Kidney glomerular epithelial cell (primary cell): Measurements from ENCODE around the gene RNF112.

ENCODE experiments used
- DNase-seq: peaks from one replicate; lab custom pipeline; 2025; lab: John Stamatoyannopoulos, UW

RNF112 gene

GRCh38 chr17:19387921-19388521 is 23.0 kb upstream of the RNF112 start:
- no peak for DNase-seq

DNA sequence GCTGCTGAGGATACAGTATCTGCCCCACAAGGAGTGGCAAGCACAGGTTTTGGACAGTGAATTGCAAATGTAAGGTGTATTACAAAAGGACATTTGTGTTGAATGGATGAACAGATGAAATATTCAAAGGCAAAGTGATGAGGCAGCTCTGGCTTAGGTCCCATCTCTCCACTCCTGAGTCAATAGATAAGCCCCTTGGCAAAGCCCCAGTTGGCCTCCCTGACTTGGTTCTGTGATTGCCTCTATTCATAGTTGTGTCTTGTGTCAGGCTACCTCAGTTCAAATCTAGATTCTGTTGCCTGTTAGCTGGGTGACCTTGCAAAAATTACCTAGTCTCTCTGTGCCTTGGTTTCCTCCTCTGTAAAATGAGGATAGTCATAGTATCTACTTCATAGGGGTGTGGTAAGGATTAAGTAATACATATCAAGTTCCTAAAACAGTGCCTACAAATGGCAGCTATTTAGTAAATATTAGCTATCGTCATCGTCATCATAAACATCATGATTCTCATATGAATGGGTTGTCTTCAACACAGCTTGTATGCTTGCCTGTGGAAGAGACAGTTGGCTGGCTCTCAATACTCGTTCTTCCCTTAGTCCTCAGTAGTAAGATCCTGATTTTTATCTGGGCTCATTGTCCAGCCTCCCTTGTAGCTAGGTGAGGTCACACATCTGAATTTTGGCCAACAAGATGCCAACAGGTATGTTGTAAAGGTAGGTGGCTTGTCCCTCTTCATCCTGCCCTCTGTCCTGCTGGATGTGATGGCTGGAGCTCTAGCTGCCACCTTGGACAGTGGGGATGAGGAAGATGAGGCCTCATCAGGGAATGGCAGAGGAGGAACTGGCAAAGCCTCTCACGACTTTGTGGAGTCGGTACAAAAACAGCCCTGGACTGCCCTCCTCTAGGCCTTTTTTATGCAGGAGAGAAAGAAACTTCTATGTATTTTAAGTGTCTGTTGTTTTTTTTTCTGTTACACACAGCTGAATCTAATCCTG is 21.9 kb upstream of the RNF112 start:
- DNase-seq: no peak

DNA sequence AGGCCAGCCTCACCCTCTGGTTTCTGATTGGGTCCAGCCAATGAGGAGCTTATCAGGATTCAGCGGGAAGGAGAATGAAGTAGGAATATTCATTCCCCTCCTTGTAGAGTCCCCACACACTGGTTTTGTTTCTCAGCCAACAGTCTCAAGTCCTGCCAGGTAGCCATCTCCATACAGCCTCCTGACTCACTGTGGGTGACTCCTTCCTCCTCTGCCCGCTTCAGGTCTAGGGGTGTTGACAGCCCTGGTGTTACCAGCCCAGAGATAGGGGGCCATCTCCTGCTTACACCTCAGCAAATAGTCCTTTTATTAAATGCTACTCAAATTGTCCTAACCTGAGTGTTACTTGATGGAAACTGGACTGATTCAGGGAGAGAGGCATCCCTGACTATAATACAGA is 20.1 kb upstream of the RNF112 start:
- no peak for DNase-seq

GRCh38 chr17:19391432-19391831 is 19.6 kb upstream of the RNF112 start:
- DNase-seq: no peak

- no peak for DNase-seq
Observed at GRCh38 chr17:19392303-19392702, 18.7 kb upstream of the RNF112 start.

DNA sequence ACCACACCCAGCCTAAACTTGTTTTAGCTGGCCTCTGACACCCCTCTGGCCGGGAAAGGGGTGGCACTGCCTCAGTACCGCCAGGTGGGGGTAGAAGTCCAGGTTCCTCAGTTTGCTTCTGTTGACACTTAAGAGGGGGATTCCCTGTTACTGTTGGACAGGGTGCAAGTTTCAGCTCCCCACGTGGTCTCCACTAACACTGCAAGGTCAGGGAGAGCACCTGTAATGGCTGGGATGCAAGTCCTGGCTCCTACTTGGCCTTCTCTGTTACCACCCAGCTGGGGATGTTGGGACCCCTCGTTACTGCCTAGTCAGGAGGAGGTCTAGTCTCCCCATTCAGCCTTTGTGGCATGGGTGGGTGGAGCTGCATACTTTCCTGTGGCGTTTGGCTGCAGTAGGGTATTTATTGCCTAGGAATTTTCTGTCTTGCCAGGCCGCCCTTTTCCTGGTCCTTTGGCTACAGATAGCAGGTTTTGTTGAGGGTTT is 13.4 kb upstream of the RNF112 start:
- no peak for DNase-seq

DNA sequence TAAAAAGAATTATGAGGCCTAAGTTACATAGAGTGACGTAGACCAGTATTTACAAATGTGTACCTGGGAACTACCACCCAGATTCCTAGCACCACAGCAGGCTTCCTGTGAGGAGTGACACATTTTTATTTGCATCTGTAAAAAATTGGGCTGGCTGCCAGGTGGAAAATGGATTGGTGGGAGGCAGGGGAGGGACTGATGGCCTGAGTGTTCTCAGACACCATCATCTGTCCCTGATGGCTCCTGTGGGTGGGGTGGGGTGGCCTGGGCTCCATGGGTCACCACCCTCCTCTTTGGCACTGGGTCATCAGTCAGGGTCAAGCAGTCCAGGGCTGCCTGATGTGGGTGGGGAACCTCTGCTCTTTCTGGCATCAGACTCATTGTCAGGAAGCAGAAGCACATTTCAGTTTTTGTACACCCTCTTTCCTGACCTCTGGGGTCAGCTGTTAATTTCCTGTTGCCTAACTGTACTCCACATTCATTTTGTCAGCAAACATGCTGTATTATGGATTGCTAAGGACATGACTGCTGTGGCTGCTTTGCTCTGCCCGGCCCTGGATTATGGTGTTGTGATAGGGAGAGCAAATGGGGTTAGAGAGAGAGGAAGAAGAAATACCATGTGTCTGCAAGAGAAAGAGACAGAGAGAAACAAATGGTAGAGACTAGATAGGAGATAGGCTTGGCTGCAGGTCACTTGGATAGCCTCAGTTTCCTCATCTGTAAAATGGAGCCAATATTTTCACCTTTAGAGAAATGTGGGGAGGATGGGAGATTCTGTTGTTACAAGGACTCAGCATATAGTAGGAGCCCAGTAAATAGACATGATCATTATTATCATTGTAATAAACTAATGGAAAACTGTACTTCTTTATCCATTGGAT is 12.5 kb upstream of the RNF112 start:
- DNase-seq: no peak

DNA sequence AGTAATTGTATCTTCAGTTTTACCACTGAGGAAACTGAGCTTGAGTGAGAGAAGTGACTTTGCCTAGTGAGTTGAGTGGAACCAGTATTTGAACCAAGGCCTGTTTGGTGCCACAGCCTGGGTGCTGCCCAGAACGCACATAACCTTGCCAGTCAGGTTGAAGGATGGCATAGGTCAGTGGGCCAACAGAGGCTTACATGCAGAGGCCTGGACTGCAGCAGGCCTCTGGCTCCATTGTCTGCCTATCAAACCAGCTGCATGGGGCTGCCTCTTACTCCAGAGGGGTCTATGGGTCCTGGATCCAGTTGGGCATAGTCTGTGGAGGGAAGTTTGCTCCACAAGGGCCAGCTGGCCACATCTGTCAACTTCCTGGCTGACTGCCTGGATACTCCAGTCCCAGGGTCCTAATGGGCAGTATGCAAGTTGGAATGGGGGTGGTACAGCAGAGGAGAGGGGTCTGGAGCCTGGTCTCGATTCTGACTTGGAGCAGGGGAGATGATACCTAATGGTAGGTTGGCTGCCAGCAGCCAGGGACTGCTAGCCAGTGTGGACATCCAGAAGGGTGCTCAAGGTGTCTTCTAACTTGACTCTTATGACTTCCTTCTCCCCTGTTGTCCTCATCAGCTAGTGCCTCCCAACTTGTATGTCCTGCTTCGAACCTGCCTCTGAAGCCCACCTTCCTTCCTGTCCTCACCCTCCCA is 11.1 kb upstream of the RNF112 start:
- no peak for DNase-seq

DNA sequence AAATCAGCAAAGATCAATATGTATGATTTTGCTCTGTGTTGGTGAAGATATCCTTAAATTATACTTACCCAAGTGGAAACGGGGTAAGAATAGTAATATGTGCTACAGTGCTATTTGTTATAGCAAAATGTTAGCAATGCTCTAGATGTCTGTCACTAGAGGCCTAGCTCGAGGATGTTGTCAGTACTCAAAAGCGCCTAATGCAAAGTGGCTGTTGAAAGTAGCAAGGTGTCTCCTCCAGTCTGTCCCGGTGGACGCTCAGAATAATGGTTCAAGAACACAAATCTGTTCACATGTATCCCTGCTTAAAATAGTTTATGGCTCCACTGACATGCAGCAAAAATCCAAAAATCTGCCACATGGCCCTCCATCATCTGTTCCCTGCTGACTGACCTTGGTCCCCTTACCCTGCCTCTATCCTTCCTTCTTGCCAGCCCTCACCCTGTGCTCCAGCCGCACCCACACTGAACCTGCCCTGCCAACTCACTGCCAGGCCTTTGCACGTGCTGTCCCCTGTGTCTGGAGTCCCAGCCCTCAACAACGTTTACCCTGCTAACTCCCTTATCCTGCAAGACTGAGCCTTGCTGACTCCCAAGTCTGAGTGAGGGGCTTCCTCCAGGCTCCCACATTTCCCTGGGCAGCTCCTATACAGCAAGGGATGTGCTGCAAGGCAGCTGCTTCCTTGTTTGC is 9.6 kb upstream of the RNF112 start:
- DNase-seq: no peak

DNA sequence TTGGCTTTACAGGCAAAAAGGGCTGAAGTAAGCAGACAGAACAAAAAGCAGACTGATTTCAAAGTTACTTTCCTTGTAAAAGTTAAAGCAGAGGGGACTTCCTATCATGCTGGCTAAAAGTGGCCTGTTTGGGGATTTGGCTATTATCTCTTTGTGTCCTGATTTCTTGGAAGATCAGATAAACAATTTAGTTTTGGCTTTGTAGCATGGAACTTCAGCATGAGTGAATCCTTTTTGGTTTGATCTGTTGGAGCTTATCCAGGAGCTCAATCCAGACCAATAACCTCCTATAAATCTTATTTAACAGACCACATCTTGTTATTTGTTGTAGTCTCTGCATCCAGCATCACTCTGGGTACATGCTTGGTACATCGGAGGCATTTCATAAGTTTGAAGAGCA is 8.9 kb upstream of the RNF112 start:
- DNase-seq: no peak

DNA sequence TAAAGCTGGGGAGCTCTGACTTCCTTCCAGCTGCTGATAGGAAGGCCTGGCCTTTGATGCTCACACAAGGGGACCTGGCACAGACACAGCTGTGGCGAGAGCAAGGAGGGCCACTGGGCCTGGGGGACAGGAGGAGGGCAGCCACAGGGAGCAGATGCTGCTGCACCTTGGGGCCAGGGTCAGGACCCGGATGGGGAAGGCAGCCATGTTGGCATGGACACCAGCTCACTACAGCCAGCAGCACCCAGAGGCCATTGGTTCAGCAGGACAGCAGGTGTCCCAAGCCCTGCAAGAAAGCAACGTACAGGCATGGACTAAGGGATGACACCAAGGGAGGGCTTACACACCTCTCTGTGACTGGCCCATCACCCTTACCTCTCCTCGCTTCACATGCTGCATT is 8.0 kb upstream of the RNF112 start:
- no peak for DNase-seq

DNA sequence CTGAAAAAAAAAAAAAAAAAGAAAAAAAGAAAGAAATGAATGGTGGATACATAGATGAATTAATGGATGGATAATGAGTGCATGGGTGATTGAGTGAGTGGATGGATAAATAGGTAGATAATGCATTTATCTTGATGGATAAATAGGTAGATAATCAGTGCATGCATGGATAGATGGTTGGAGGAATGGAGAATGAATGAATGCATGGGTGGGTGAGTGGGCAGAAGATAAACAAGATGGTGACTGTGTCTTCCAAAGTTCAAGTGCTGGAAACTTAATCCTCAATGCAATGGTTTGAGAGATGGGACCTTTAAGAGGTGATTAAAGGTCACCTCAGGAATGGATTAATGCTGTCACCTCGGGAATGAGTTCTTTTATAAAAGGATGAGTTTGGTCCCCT is 6.8 kb upstream of the RNF112 start:
- DNase-seq: no peak

- no peak for DNase-seq
Observed at GRCh38 chr17:19405114-19405513, 5.9 kb upstream of the RNF112 start.

DNA sequence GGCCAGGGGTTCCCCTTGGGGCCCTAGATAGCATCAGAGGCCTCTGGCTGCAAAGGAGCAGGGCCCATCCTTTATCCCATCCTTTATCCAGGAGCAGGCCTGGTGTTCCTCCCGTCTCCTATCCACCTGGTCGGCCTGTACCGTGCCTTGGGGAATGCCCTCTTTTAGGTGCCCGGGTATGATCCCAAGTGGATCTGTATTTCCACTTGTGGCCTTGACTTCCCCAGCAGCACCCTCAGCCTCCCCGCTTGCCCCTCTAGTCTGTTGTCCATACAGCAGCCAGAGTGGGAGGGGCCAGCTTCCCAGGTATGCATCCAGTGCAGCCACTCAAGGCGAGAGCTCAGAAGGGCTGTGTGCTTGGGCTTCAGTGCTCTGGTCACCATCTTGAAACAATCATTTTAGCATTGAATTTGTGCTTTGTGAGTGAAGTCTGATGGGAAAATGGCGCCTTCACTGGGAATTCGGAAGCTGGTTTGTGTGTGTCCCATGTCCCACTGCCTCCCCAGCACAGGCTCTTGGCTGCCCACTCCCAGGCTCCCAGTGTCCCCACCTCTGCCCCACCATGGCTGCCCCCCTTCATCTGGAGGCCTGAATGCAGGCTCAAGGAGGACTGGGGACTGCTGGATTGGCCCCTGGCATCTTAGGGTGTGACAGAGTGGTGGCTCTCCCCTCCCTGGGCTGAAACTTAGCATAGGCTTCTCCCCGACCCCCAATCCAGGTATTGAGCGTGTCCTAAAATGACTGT is 3.3 kb upstream of the RNF112 start:
- no peak for DNase-seq

GRCh38 chr17:19408346-19408710 is 2.7 kb upstream of the RNF112 start:
- DNase-seq: no peak

- DNase-seq: no peak
Observed at GRCh38 chr17:19409066-19409465, 2.0 kb upstream of the RNF112 start.

DNA sequence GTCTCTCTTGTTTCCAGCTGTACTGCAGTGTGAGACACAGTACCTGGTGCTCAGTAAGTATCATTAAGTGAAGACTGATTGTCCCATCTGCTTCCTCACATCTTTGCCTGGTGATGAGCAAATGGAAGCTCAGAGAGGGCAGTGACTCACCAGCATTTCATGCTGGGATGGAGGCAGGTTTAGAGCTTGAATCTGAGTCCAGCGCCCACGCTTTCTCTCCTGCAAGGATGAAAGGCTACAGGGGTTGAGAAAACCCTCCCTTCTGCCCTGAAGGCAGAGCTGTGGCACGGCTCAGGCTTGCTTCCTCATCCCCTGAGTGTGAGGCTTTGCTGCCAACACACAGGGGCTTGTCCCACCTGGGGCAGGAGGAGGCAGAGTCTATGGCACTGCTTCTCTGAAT is 1.5 kb upstream of the RNF112 start:
- peak; percentile 23 for DNase-seq

GRCh38 chr17:19410091-19410490 is 941 bp upstream of the RNF112 start:
- no peak for DNase-seq

DNA sequence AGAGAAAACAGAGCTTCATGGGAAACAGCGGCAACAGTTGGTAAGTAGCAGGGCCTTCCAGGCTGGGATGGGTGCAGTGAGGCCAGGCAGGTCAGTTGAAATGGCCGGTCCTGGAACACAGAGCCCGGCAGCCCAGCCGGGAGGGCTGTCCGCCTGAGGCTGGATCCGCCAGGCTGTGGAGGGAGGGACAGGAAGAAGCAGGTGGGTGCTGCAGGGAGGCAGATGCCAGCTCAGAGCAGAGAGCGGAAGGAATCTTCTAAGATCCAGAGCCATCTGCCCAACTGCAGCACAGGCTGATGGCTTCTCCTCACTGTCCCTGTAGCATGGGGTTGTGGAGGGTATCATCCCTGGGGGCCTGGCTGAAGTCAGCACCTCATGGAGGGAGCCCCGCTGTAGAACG is 599 bp downstream of the RNF112 start:
- no peak for DNase-seq

GRCh38 chr17:19412510-19412909 is 1.5 kb downstream of the RNF112 start:
- no peak for DNase-seq
